HepG2 (cell line): Measurements from ENCODE around the gene SLX4. TPM values are rescaled to one million over a fixed set of nuclear protein-coding genes. Genes with fewer than 3 reads are reported as not detected.

ENCODE experiments used
- ATAC-seq: fragments of 200-7000 bp; cut with Tn5 transposase; 3 replicates; pipeline ENCODE4 v1.9.1; 2020; ENCODE audit warnings: mild to moderate bottlenecking, moderate library complexity
- BruUV-seq: library from RNA; stranded (reverse); fragments of 400-500 nt; replicated peaks from 2 replicates; lab custom pipeline; 2021; lab: Mats Ljungman, UMichigan
- CTCF ChIA-PET: fragments of 300-600 bp; formaldehyde crosslinking; extraction: SDS; loops from one replicate; lab custom pipeline; 2021; ENCODE audit warnings: low total read pairs, inconsistent platforms, low intra/inter-chr PET ratio; lab: Yijun Ruan, JAX
- POLR2A ChIA-PET: fragments of 350-600 bp; sonication (Branson Sonifier 250); formaldehyde crosslinking; loops from one replicate; lab custom pipeline; 2020; ENCODE audit warnings: antibody characterized with exemption, inconsistent platforms; lab: Yijun Ruan, JAX
- DNase-seq: peaks from one replicate; pipeline ENCODE4 v3.0.0-alpha.2; 2015; ENCODE audit warnings: low spot score
- FAIRE-seq: peaks from 3 replicates; lab custom pipeline; 2011; peaks lifted over from hg19 to GRCh38; lab: Jason Lieb, UNC
- H2AFZ ChIP-seq: one replicate; pipeline ENCODE4 v1.6.1; 2011; ENCODE audit warnings: low read length, inconsistent platforms
- H3K27ac ChIP-seq: fragments of 300-600 bp; 3 replicates; pipeline ENCODE4 v1.8.0; 2011; ENCODE audit warnings: mixed run types, mild to moderate bottlenecking, mixed read lengths, low read length, inconsistent platforms; ENCODE audit not compliant: insufficient read depth; ENCODE audit errors: extremely low read length
- H3K27me3 ChIP-seq, 2 experiments: fragments of 200-600 bp in 1 of 2; 2 replicates in 1 of 2; 3 replicates in 1 of 2; pipeline versions ENCODE4 v1.6.0 to v1.8.0; 2011; ENCODE audit warnings: low read length in 2 of 2, mild to moderate bottlenecking in 2 of 2, moderate library complexity in 2 of 2, inconsistent platforms in 1 of 2; ENCODE audit not compliant: insufficient read depth in 2 of 2, control insufficient read depth in 1 of 2
- H3K36me3 ChIP-seq, 2 experiments: fragments of 200-600 bp in 1 of 2; replicated peaks in 1 of 2; 2 replicates in 1 of 2; 3 replicates in 1 of 2; pipeline versions ENCODE4 v1.5.1 to v1.8.0; 2011; ENCODE audit warnings: low read length in 2 of 2, inconsistent platforms in 1 of 2; ENCODE audit not compliant: insufficient read depth in 2 of 2, control insufficient read depth in 1 of 2
- H3K4me1 ChIP-seq: 2 replicates; pipeline ENCODE4 v1.5.1; 2012; ENCODE audit warnings: low read length, inconsistent platforms; ENCODE audit not compliant: insufficient read depth
- H3K4me2 ChIP-seq: 2 replicates; pipeline ENCODE4 v1.6.0; 2011; ENCODE audit warnings: low read depth, low read length, inconsistent platforms
- H3K4me3 ChIP-seq, 3 experiments: fragments of 200-600 bp in 1 of 3; sonication (generic), shearing (Covaris generic) in 1 of 3; replicated peaks in 1 of 3; 2 replicates each; pipeline ENCODE4 v1.5.1; 2011 to 2016; ENCODE audit warnings: low read length in 3 of 3, inconsistent platforms in 2 of 3, low read depth in 2 of 3, mild to moderate bottlenecking in 2 of 3, control low read depth in 1 of 3, mixed read lengths in 1 of 3; ENCODE audit not compliant: insufficient read depth in 1 of 3
- H3K79me2 ChIP-seq: one replicate; pipeline ENCODE4 v1.6.1; 2011; ENCODE audit warnings: low read length, inconsistent platforms; ENCODE audit not compliant: insufficient read depth
- H3K9ac ChIP-seq: 2 replicates; pipeline ENCODE4 v1.6.0; 2011; ENCODE audit warnings: mild to moderate bottlenecking, low read depth, low read length, inconsistent platforms; ENCODE audit not compliant: insufficient read depth
- H3K9me3 ChIP-seq: 2 replicates; pipeline ENCODE4 v1.5.1; 2012; ENCODE audit warnings: mild to moderate bottlenecking, low read length
- H4K20me1 ChIP-seq: 2 replicates; pipeline ENCODE4 v1.6.0; 2011; ENCODE audit warnings: inconsistent platforms, mild to moderate bottlenecking, low read length, moderate library complexity; ENCODE audit not compliant: insufficient read depth
- ATAD3A ChIP-seq: sonication (generic); formaldehyde crosslinking; IDR thresholded peaks from 2 replicates; pipeline ENCODE4 v1.4.0; 2020; ENCODE audit warnings: missing genetic modification reagents
- ELF1 ChIP-seq: sonication (generic); formaldehyde crosslinking; IDR thresholded peaks from 2 replicates; pipeline ENCODE4 v1.4.0; 2020; ENCODE audit warnings: missing genetic modification reagents
- GABPB1 ChIP-seq: IDR thresholded peaks from 2 replicates; pipeline ENCODE4 v1.6.1; 2016; ENCODE audit warnings: mild to moderate bottlenecking, missing genetic modification reagents, moderate library complexity, missing compliant biosample characterization
- KDM1A ChIP-seq: IDR thresholded peaks from 2 replicates; pipeline ENCODE4 v1.6.1; 2016; ENCODE audit warnings: missing compliant biosample characterization
- ZNF530 ChIP-seq: sonication (generic); formaldehyde crosslinking; IDR thresholded peaks from 2 replicates; pipeline ENCODE4 v1.5.0; 2020; ENCODE audit warnings: low read depth, mild to moderate bottlenecking, missing genetic modification reagents
- WGBS: methylation state at CpG from one replicate; pipeline ENCODE4 v1.1.6; 2017; ENCODE audit warnings: low lambda C conversion rate; 5-methylcytosine and 5-hydroxymethylcytosine counted together
- in situ Hi-C: cut with HindIII; loops from 2 replicates; pipeline ENCODE4 v1.10.0; 2017; ENCODE audit warnings: low pct_unique_long_range_greater_than_20kb; ENCODE audit not compliant: extremely low pct_ligation_motif_present
- intact Hi-C: fragments of 100-400 bp; cut with micrococcal nuclease; formaldehyde crosslinking; loops from one replicate; pipeline ENCODE4 v1.10.0; 2022; ENCODE audit not compliant: unreplicated experiment
- polyA plus RNA-seq, 8 experiments: library from polyadenylated mRNA; depleted of rRNA in 3 of 8; stranded (reverse) in 7 of 8; unstranded in 1 of 8; fragments of >200 nt; fragmentation: Illumina TruSeq in 4 of 8; extraction: Trizol in 4 of 8; gene quantifications; 2 replicates each; pipeline versions ENCODE4 v1.2.1 to v1.2.3, GENCODE V29; 2011 to 2016; ENCODE audit warnings: low read depth in 4 of 8, missing spikeins in 1 of 8, mixed read lengths in 1 of 8; ENCODE audit not compliant: insufficient read depth in 1 of 8
- total RNA-seq, 5 experiments: library from RNA; depleted of rRNA; stranded (reverse); fragments of >200 nt; fragmentation: Illumina TruSeq; extraction: Trizol; gene quantifications; 2 replicates each; pipeline ENCODE4 v1.2.3, GENCODE V29; 2016; ENCODE audit warnings: low read depth in 1 of 5
- TF ChIP-seq, protein P1 (sequence below): sonication (generic); formaldehyde crosslinking; IDR thresholded peaks from 2 replicates; pipeline ENCODE4 v1.4.0; 2020; ENCODE audit warnings: mild to moderate bottlenecking, missing genetic modification reagents
- TF ChIP-seq, protein P2 (sequence below): sonication (generic); formaldehyde crosslinking; IDR thresholded peaks from 2 replicates; pipeline ENCODE4 v1.4.0; 2020; ENCODE audit warnings: missing genetic modification reagents
- TF ChIP-seq, protein P3 (sequence below): sonication (generic); formaldehyde crosslinking; IDR thresholded peaks from 2 replicates; pipeline ENCODE4 v1.5.1; 2020; ENCODE audit warnings: mild to moderate bottlenecking, missing genetic modification reagents, moderate library complexity

The SLX4 gene
- total and polyA plus RNA-seq, 2 of the 13 experiments (the other 11 are each of a cell fraction or from before 2014, with no cell fraction given) = 1.1 to 3.6 TPM

DNA sequence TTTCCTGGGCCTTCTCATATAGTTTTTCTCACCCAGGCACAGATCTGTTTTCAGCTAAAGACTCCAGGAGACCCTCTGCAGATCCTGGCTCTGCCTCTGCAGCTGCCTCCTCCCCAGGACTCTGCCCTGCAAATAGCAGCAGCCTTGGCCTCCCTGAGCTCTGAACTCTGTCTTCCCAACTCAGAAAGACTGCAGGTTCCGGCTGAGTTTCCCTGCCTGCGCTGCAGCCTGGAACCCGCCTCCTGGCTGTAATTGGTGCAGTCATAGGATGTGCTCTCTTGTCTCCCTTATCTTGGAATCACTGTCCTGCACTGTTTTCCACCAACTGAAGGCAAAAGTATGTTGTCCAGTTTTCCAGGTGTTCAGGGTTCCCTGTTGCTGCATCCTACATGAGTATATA lies 28.8 kb upstream of the SLX4 start (continued):
- TF ChIP-seq, protein P1, sequence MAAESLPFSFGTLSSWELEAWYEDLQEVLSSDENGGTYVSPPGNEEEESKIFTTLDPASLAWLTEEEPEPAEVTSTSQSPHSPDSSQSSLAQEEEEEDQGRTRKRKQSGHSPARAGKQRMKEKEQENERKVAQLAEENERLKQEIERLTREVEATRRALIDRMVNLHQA (CRISPR knock-in tag) = no peak
- TF ChIP-seq ATAD3A (CRISPR knock-in tag) (no peak), GABPB1 (CRISPR knock-in tag) (no peak), ZNF530 (CRISPR knock-in tag) (no peak), KDM1A (CRISPR knock-in tag) (no peak)
- TF ChIP-seq, protein P2, sequence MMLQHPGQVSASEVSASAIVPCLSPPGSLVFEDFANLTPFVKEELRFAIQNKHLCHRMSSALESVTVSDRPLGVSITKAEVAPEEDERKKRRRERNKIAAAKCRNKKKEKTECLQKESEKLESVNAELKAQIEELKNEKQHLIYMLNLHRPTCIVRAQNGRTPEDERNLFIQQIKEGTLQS (CRISPR knock-in tag) = no peak

DNA sequence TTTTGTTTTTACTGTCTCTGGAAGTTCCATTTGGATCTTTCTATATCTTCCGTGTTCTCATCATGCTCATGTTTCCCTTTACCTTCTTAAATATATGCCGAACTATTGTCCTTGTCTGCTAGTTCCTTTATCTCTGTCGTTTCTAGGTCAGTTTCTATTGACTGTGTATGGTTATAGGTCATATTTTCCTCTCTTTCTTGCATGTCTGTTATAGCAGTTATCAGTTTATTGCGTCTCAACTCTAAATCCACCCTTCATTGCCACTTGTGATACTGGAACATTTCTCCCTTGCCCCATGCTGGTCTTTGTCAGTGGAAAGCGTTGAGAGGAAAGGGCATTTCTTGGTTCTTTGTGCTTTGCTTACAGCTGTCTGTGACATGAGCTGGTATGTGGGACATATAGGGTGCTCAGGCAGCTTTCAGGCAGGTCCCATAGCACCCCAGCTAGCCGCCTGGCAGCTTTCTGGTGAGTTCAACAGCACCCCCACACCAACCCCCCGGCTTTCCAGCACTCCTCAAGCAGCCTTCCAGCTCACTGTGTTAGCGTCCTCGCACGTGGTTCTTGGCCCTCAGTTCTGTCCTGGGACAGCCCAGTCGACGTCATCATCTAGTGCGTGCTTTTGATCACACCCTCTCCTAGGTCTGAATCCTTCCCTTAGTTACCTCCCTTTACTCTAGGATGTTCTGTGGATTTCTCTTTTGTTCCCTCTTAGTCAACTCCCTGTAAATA lies 27.7 kb upstream of the SLX4 start:
- ATAC-seq = no peak
- H2AFZ ChIP-seq = no peak overlapping the region
- in situ Hi-C loops = no loop called here
- CTCF ChIA-PET = no interaction called here
- no peak overlapping the region for H3K9ac ChIP-seq
- intact Hi-C loops = no loop called here
- no peak for TF ChIP-seq ELF1 (CRISPR knock-in tag)
- TF ChIP-seq, protein P3, sequence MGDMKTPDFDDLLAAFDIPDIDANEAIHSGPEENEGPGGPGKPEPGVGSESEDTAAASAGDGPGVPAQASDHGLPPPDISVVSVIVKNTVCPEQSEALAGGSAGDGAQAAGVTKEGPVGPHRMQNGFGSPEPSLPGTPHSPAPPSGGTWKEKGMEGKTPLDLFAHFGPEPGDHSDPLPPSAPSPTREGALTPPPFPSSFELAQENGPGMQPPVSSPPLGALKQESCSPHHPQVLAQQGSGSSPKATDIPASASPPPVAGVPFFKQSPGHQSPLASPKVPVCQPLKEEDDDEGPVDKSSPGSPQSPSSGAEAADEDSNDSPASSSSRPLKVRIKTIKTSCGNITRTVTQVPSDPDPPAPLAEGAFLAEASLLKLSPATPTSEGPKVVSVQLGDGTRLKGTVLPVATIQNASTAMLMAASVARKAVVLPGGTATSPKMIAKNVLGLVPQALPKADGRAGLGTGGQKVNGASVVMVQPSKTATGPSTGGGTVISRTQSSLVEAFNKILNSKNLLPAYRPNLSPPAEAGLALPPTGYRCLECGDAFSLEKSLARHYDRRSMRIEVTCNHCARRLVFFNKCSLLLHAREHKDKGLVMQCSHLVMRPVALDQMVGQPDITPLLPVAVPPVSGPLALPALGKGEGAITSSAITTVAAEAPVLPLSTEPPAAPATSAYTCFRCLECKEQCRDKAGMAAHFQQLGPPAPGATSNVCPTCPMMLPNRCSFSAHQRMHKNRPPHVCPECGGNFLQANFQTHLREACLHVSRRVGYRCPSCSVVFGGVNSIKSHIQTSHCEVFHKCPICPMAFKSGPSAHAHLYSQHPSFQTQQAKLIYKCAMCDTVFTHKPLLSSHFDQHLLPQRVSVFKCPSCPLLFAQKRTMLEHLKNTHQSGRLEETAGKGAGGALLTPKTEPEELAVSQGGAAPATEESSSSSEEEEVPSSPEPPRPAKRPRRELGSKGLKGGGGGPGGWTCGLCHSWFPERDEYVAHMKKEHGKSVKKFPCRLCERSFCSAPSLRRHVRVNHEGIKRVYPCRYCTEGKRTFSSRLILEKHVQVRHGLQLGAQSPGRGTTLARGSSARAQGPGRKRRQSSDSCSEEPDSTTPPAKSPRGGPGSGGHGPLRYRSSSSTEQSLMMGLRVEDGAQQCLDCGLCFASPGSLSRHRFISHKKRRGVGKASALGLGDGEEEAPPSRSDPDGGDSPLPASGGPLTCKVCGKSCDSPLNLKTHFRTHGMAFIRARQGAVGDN (CRISPR knock-in tag) = 0 out of 2 replicates have a peak, but pooled peaks have one; percentile 12
- TF ChIP-seq, all 625 proteins: peak for 1
- Histone ChIP-seq H3K27ac (peak overlapping the region; percentile 68), H3K4me2 (no peak overlapping the region), H3K79me2 (peaks cover 6% of the 10 kb centered on the region), H3K9me3 (no peaks in the 10 kb centered on the region), H4K20me1 (no peaks in the 10 kb centered on the region), H3K4me1 (peaks cover 47% of the 10 kb centered on the region), H3K36me3 (peaks cover 1 to 2% of the 10 kb centered on the region in 2 experiments; a peak in 1 of 5 replicates), H3K4me3 (no peak overlapping the region), H3K27me3 (no peaks in the 10 kb centered on the region)
- POLR2A ChIA-PET = no interaction called here
- FAIRE-seq = no peak
- BruUV-seq = no TSS peak
- DNase-seq = no peak
- WGBS = 90% methylated on average over 13 of the region's 13 CpGs
